ENCODE measurements around the gene IL1R2. TPM values are rescaled to one million over a fixed set of nuclear protein-coding genes. Genes with fewer than 3 reads are reported as not detected.

Gene IL1R2
- total RNA-seq, 1 donor: 0.36 TPM

DNA sequence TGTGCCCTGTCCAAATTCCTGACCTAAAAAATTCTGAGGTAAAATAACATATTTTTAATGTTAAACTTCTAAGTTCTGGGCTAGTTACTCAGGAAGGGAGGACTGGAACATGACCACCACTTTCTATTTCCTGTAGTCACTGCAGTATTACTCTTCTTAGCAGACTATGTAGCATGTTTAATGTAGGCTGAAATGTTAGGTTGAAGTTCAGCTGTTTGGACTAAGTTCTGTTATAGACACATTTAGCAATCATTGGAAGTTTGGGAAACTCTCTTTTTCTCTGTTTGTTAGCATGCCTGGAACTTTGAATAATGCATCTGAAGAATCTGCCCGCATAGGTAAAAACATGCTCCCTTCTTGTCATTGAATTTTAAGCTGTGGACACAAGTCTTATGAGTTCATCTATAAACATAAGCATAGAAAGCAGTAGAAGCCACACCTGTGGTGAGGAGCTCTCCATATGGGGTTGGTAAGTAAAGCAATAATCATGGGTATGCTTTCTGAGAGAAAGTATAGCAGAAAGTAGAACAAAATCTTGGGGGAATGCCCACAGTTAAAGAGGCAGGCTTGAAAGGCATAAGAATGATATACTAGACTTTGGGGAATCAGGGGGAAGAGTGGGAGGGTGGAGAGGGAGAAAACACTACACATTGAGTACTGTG lies 52.6 kb downstream of the IL1R2 start:
- DNase-seq (ENCODE audit: insufficient read length, low spot score, missing footprints): no peak
- peaks cover 54% of the 10 kb centered on the region for H3K4me1 ChIP-seq (ENCODE audit: insufficient read depth, low read length)
- H3K9me3 ChIP-seq (ENCODE audit: low read depth, low read length): no peaks in the 10 kb centered on the region
- TF ChIP-seq, protein P1, sequence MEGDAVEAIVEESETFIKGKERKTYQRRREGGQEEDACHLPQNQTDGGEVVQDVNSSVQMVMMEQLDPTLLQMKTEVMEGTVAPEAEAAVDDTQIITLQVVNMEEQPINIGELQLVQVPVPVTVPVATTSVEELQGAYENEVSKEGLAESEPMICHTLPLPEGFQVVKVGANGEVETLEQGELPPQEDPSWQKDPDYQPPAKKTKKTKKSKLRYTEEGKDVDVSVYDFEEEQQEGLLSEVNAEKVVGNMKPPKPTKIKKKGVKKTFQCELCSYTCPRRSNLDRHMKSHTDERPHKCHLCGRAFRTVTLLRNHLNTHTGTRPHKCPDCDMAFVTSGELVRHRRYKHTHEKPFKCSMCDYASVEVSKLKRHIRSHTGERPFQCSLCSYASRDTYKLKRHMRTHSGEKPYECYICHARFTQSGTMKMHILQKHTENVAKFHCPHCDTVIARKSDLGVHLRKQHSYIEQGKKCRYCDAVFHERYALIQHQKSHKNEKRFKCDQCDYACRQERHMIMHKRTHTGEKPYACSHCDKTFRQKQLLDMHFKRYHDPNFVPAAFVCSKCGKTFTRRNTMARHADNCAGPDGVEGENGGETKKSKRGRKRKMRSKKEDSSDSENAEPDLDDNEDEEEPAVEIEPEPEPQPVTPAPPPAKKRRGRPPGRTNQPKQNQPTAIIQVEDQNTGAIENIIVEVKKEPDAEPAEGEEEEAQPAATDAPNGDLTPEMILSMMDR (IDR thresholded peaks at IDR 0.05; ENCODE audit: extremely low read depth, low read depth, low read length): no peak
- no peaks in the 10 kb centered on the region for H3K79me2 ChIP-seq (ENCODE audit: insufficient read depth, low read length)
- H4K20me1 ChIP-seq (ENCODE audit: insufficient read depth, low read length): no peaks in the 10 kb centered on the region
- no peak overlapping the region for H3K27ac ChIP-seq (ENCODE audit: low read depth, low read length)
- no peak overlapping the region for H3K4me3 ChIP-seq (ENCODE audit: insufficient read depth, low read length)
- no peaks in the 10 kb centered on the region for H3K27me3 ChIP-seq (ENCODE audit: insufficient read depth, low read length)
- no peak overlapping the region for H3K4me2 ChIP-seq (ENCODE audit: insufficient read depth, low read length)
- no peaks in the 10 kb centered on the region for H3K36me3 ChIP-seq (ENCODE audit: insufficient read depth, low read length)
- H2AFZ ChIP-seq (ENCODE audit: low read length): no peak overlapping the region

DNA sequence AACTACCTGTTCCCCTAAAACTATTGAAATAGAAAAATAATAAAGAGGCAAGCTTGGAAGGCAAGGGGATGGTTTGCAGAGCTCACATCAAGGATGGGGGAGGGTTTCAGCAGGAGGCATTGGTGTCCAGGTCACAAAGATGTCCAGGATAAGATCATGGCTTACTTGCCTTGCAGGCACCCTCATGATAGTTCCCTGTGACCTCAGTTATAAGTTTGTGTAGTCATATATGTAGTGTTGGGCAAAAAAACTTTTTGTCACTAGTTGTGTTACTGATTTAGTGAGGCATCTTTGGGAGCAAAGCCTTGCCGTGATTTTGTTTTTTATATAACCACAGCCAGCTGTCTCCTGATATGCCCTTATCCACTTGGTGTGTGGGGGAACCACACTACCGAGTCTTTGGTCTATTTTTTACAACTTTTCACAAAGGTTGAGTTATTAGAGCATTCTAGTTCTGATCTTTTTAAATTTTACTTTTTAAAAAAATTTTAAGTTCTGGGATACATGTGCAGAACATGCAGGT lies 53.3 kb downstream of the IL1R2 start:
- Histone ChIP-seq H3K27me3 (ENCODE audit: insufficient read depth, low read length) (no peaks in the 10 kb centered on the region), H3K27ac (ENCODE audit: low read depth, low read length) (no peak overlapping the region), H3K4me1 (ENCODE audit: insufficient read depth, low read length) (peaks cover 56% of the 10 kb centered on the region), H4K20me1 (ENCODE audit: insufficient read depth, low read length) (no peaks in the 10 kb centered on the region), H2AFZ (ENCODE audit: low read length) (no peak overlapping the region), H3K79me2 (ENCODE audit: insufficient read depth, low read length) (no peaks in the 10 kb centered on the region), H3K4me3 (ENCODE audit: insufficient read depth, low read length) (no peak overlapping the region), H3K36me3 (ENCODE audit: insufficient read depth, low read length) (no peaks in the 10 kb centered on the region), H3K9me3 (ENCODE audit: low read depth, low read length) (no peaks in the 10 kb centered on the region), H3K4me2 (ENCODE audit: insufficient read depth, low read length) (no peak overlapping the region)
- no peak for DNase-seq (ENCODE audit: insufficient read length, low spot score, missing footprints)
- TF ChIP-seq, protein P1 (IDR thresholded peaks at IDR 0.05; ENCODE audit: extremely low read depth, low read depth, low read length): no peak

DNA sequence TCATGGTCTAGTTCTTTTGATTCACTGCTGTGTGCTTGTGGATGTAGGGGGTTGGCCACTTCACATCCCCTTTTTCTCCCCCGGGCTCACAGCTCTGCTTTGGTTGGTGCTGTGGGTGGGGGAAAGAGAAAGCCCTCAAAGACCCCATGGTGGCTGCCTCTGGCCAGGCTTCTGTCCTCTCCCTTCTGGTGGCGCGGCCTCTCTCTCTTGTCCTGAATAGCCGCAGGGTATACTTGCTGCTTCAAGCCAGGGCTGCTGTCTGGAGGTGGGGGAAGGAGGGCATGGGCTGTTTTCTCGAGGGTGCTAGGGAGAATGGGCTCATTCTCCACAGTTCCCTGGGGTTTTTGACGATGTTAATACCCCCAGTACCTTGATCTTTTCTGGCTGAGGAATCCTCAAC lies 53.9 kb downstream of the IL1R2 start:
- no peak overlapping the region for H3K27ac ChIP-seq (ENCODE audit: low read depth, low read length)
- H4K20me1 ChIP-seq (ENCODE audit: insufficient read depth, low read length): no peaks in the 10 kb centered on the region
- DNase-seq (ENCODE audit: insufficient read length, low spot score, missing footprints): no peak
- H3K27me3 ChIP-seq (ENCODE audit: insufficient read depth, low read length): no peaks in the 10 kb centered on the region
- peaks cover 59% of the 10 kb centered on the region for H3K4me1 ChIP-seq (ENCODE audit: insufficient read depth, low read length)
- H2AFZ ChIP-seq (ENCODE audit: low read length): no peak overlapping the region
- no peaks in the 10 kb centered on the region for H3K79me2 ChIP-seq (ENCODE audit: insufficient read depth, low read length)
- no peaks in the 10 kb centered on the region for H3K36me3 ChIP-seq (ENCODE audit: insufficient read depth, low read length)
- no peaks in the 10 kb centered on the region for H3K9me3 ChIP-seq (ENCODE audit: low read depth, low read length)
- TF ChIP-seq, protein P1 (IDR thresholded peaks at IDR 0.05; ENCODE audit: extremely low read depth, low read depth, low read length): no peak
- H3K4me3 ChIP-seq (ENCODE audit: insufficient read depth, low read length): no peak overlapping the region
- no peak overlapping the region for H3K4me2 ChIP-seq (ENCODE audit: insufficient read depth, low read length)

DNA sequence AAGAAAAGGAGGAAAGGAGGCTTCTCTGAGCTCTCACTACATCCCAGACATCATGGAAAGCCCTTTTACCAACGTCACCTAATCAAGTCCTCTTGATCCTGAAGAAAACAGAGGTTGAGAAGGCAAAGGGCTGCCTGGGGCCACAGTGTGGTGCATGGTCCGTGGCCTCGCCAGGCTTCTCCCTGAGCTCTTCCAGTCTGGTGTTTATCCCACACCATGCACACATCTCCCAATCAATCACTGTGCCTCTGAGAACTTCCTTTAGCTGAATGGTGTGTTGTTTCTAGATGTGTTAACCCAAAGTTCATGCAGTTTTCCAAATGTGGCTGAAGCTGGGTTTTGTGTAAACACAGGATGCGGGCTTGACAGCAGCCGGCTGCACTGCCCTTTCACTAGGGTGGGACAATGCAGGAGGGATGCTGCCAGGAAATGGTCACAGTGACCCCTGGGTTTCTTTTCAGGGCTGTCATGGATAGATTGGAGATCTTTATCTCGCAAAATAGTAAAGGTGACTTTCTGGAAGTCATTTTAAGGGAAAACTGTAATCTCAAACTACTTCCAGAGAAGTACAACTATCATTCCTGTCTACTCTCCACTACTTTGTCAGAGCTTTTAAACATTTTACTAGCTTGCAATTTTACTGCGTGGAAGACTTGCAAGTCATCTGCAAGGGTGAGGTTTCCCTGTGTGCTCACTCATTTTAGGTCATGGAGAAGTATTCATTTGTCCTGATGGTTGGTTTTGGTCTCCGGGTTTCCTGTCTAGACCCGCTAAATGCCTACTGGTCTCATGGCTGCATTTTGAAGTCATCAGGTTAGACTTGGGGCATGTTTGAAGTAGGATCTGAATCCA lies 54.6 kb downstream of the IL1R2 start:
- Histone ChIP-seq H3K9me3 (ENCODE audit: low read depth, low read length) (no peaks in the 10 kb centered on the region), H3K4me2 (ENCODE audit: insufficient read depth, low read length) (no peak overlapping the region), H4K20me1 (ENCODE audit: insufficient read depth, low read length) (no peaks in the 10 kb centered on the region), H3K4me1 (ENCODE audit: insufficient read depth, low read length) (peaks cover 61% of the 10 kb centered on the region), H3K27me3 (ENCODE audit: insufficient read depth, low read length) (no peaks in the 10 kb centered on the region), H2AFZ (ENCODE audit: low read length) (peak overlapping the region; percentile 40), H3K4me3 (ENCODE audit: insufficient read depth, low read length) (no peak overlapping the region), H3K27ac (ENCODE audit: low read depth, low read length) (peak overlapping the region; percentile 24), H3K79me2 (ENCODE audit: insufficient read depth, low read length) (no peaks in the 10 kb centered on the region), H3K36me3 (ENCODE audit: insufficient read depth, low read length) (no peaks in the 10 kb centered on the region)
- TF ChIP-seq, protein P1 (IDR thresholded peaks at IDR 0.05; ENCODE audit: extremely low read depth, low read depth, low read length): no peak
- DNase-seq (ENCODE audit: insufficient read length, low spot score, missing footprints): no peak
